ENCODE measurements around the gene FBXL2.

The FBXL2 gene

GRCh38 chr3:33277193-33277882 is at the start of gene FBXL2:
FBXL2 (plus strand) TSS chr3:33277442; CDS start chr3:33277513, 71 bp downstream.
- no peak for FAIRE-seq

DNA sequence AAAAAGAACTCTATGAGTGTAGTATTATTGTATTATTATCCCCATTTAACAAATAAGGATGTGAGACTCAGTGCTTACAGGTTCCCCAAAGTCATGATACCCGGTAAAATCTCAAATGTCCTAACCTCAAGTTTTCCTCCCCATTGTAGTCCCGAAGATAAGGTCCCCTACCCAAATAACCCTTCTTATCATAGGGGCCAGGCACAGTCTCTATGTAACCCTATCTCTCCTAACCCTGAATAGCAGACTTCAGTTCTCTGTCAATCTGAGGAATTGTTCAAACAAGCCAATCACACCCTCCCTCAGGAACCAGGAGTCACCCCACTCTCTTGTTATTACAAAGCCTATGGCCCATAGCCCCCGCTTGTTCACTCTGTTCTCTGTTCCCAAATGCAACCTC is 48.2 kb upstream of the FBXL2 start:
- no peak for FAIRE-seq

DNA sequence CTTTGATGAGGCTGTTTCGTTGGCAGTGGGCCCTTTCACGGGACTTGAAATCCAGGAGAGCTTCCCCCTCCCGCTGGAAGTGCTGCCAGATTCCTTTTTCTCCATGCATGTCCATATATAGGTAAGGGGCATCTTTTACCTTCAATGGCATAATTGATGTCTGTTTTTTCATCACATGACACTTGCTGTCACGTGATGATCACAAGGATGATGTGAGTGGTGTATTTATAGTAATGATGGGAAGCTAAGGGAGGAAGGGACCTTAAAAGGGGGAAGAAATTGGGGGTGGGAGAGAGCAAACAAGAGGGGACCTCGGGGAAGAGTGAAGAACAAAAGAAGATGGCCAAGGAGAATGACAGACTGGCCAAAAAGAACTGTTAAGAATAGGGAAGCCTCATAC is 47.3 kb upstream of the FBXL2 start:
- no peak for FAIRE-seq

- FAIRE-seq, result no peak
Observed at GRCh38 chr3:33231756-33232465, 45.3 kb upstream of the FBXL2 start.

DNA sequence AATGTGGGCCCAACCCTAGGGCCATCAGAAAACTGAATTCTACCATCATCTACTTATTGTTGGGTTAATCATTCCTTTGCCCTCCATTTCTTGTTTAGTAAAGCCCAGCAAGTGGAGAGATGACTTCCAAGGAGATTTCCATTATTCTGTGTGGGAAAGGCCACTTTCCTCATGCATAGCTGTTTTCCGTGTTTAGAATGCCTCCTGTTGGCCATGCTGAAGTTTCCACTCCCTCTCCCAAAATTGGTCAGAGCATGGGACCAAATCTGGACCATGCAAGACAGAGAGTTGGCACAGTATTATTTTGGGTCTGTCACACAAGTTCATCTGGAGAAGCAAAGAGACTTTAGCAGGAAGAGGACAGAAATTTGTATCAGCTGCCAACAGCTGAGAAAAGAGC is 43.4 kb upstream of the FBXL2 start:
- no peak for FAIRE-seq

DNA sequence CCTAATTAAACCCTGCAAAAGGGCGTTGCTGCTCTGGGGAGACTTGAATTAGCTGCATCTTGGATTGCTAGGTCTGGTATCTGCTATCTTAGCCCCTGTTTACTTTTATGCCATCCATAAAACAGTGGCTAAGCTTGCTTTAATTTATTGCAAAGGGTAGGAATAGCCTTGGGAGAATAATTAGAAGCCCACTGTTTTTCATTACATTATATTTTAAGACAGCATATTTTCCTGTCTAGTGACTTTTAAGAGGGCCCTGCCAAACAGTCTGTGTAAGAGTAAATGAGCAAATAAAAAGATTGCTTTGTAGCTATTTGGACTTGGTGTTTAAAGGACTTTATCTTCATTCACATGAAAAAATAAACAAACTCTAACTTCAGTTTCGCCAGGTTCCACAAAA is 41.2 kb upstream of the FBXL2 start:
- no peak for FAIRE-seq

DNA sequence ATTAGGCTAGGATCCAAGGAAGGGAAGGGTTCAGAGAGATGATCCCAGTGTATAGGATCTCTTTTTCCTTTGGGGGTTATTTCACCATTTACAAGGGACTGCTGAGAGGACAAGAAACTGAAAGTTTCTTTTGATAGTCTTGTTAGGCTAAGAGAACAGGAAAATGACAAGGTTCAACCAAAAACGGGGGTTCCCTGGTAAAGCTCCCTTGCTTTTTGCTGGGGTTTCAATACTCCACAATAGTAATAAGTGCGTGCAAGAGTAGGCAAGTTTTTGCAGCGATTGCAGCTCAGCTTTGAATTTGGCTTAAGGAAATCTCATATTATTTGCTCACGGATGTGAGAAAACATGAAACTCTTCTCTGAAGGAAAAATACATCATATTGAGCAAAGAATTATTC is 39.8 kb upstream of the FBXL2 start:
- FAIRE-seq, result no peak

DNA sequence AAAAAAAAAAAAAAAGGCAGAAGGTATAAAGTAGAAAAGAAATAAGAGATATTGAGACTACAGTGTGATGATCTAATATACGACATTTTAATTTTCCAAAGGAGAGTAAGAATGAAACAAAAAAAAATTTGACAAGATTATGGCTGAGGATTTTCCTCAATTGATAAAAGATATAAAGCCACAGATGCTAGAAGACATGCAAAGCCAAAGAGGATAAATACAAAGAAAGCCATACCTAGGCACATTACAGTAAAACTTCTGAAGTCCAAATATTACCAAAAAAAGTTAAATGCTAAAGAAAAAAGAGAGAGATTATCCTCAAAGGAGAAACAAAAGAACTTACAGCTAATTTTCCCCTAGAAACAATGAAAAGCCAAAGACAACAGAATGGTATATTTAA is 38.3 kb upstream of the FBXL2 start:
- FAIRE-seq, result no peak

GRCh38 chr3:33240261-33240660 is 37.0 kb upstream of the FBXL2 start:
- no peak for FAIRE-seq

DNA sequence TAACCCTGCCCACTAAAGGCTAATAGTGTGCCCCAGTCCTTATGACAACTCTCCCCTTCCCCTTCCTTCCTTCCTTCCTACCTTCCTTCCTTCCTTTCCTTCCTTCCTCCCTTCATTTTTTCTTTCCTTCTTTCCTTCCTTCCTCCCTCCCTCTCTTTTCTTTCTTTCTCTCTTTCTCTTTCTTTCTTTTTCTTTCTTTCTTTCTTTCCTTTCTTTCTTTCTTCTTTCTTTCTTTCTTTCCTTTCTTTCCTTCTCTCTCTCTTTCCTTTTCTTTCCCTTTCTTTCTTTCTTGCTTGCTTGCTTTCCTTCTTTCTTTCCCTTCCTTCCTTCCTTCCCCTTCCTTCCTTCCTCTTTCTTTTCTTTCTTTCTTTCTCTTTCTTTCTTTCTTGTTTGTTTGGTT is 30.5 kb upstream of the FBXL2 start:
- no peak for FAIRE-seq

GRCh38 chr3:33250712-33251111 is 26.5 kb upstream of the FBXL2 start:
- FAIRE-seq, result no peak

DNA sequence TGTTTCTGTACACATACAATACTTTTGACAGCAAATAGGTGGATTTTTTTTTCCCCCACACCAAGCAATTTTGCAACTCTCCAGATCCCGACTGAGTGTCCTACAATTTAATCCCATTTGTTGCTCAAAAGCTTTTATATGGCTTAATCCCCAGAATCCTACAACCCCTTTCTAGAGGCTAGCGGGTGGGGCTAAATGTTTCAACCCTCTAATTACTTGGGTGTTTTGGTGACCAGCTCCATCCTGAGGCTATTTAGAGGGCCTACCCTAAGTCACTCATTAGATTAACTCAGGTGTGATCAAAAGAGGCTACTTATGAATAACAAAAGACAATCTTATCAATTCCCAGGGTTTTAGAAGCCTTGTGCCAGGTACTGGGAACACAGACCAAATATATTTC is 21.0 kb upstream of the FBXL2 start:
- no peak for FAIRE-seq

GRCh38 chr3:33260104-33260503 is 17.1 kb upstream of the FBXL2 start:
- FAIRE-seq, result no peak

- no peak for FAIRE-seq
Observed at GRCh38 chr3:33269385-33269784, 7.9 kb upstream of the FBXL2 start.

- FAIRE-seq, result no peak
Observed at GRCh38 chr3:33271324-33271723, 5.9 kb upstream of the FBXL2 start.

GRCh38 chr3:33273628-33274027 is 3.6 kb upstream of the FBXL2 start:
- no peak for FAIRE-seq

DNA sequence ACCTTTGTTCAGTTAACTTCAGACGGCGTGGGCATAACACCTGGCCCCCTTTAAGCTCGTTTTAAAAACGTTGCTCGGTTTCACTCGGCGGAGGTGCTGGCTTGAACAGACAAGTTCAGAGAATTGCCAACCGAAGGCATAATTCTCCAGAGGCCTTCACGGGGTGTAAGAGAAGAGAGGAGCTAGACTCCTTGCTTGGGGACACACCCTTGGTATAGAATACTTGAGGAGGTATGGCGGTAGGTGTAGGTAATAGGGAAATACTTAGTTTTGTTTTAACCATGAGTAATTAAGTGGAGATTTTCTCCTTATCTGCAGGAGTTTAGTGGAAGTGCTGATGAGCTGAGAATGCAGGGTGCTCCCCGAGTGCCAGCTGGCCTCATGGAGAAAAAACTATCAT is 921 bp downstream of the FBXL2 start:
- FAIRE-seq, result no peak

DNA sequence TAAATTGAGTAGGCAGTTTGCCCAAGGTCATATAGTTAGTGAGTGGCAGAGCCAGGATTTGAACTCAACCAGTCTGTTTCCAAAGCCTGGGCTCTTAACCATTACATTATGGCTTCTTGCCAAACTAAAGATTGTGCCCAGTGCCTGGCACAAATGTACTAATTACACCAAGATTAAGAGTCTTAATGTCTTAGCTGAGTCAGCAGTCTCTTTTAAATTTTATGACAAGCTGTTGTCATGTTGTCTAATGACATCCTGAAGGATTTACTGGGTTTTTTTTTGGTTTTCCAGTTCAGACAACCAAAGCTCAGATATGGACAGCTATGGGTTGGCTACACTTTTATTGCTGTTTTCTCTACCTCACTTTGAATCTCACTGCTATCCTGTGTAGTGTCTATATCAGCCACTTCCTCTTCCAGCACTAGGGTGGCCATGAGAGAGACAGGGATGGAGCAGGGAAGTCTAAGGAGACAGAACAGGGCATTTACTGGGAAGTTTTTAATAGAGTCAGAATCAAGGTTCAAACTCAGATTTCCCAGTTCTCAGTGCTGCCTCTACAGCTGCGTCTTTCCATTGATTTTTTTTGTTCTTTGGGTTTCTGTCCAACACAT is 10.5 kb downstream of the FBXL2 start:
- no peak for FAIRE-seq

DNA sequence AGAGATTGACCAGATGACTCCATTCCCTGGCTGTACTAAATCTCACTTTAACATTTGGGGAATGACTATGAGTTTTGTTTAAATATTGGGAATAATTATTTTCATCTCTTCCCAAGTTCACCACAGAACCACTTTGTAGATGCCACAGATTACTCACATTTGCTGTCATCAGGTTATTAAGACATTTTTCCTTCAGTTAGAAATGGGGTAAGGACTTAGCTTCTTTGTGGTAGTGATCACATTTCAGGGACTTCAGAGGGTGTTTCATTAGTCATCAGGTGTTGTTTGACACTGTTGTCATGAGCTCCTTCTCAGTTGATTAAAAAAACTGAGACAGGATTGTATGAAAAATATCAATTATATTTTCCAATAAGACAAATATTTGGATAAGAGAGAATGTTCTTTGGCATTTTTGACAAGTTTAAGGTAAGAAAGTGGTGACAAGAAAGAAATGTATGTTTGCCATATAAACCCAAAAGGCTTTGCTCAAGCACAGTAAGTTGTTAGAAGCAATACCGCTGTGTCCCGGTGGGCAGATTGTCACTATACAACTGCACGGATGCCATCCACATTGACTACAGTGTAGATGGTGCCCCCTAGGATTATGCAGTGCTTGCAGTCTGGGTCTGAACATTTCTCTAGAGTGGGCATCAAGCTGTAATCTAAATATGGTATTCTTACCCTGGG is 22.3 kb downstream of the FBXL2 start:
- no peak for FAIRE-seq

DNA sequence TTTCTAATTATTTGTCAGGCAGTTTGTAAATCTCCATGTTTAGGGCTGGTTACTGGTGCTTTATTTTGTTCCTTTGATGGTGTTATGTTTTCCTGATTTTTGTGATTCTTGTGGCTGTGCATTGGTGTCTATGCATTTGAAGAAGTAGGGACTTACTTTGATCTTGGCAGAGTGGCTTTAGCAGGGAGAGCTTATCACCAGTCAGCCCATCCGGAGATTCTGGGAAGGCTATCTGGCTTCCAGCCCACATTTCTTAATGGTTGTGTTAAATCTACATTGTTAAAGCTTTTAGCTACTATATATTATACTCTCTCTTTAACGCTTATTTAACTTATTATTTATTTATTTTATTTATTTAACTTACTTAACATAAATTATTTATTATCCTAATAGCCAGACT is 35.1 kb downstream of the FBXL2 start:
- FAIRE-seq, result no peak

- no peak for FAIRE-seq
Observed at GRCh38 chr3:33313331-33313730, 36.1 kb downstream of the FBXL2 start.

- no peak for FAIRE-seq
Observed at GRCh38 chr3:33314993-33315392, 37.8 kb downstream of the FBXL2 start.

DNA sequence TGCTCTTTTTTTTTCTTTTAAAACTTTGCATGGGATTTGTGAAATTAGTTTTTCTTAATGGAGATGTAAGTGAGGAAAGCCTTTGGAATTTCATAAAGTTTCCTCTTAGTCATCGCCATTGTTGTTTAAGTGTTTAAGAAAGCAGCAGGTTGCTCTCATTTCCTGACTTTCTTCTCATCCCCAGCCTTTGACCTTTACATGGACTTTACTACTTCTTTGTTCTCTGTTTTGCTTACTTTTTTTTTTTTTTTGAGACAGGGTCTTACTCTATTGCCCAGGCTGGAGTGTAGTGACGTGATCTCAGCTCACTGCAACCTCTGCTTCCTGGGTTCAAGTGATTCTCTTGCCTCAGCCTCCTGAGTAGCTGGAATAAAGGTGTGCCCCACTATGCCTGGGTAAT is 38.6 kb downstream of the FBXL2 start:
- FAIRE-seq, result no peak

Measured in endometrium (tissue), 2 donors.